ENCODE measurements around the gene SPOCK1.

The SPOCK1 gene

GRCh38 chr5:137446151-137446550, 53.0 kb downstream of the SPOCK1 start:
- no peak for FAIRE-seq
- no peak for DNase-seq (ENCODE audit: low spot score)

GRCh38 chr5:137442660-137443059, 56.5 kb downstream of the SPOCK1 start:
- FAIRE-seq (no peak), DNase-seq (ENCODE audit: low spot score) (no peak)

- DNase-seq (ENCODE audit: low spot score): no peak
- no peak for FAIRE-seq
Measured at GRCh38 chr5:137441476-137441875, 57.6 kb downstream of the SPOCK1 start.

GRCh38 chr5:137440795-137441194, 58.3 kb downstream of the SPOCK1 start:
- FAIRE-seq (no peak), DNase-seq (ENCODE audit: low spot score) (no peak)

GRCh38 chr5:137439645-137440044, 59.5 kb downstream of the SPOCK1 start:
- no peak for FAIRE-seq
- no peak for DNase-seq (ENCODE audit: low spot score)

- FAIRE-seq (no peak), DNase-seq (ENCODE audit: low spot score) (no peak)
Measured at GRCh38 chr5:137438932-137439331, 60.2 kb downstream of the SPOCK1 start.

GRCh38 chr5:137437774-137438173, 61.4 kb downstream of the SPOCK1 start:
- no peak for FAIRE-seq
- no peak for DNase-seq (ENCODE audit: low spot score)

- DNase-seq (ENCODE audit: low spot score): no peak
- FAIRE-seq: no peak
Measured at GRCh38 chr5:137433539-137433938, 65.6 kb downstream of the SPOCK1 start.

- FAIRE-seq: no peak
- DNase-seq (ENCODE audit: low spot score): no peak
Measured at GRCh38 chr5:137432376-137432775, 66.8 kb downstream of the SPOCK1 start.

- DNase-seq (ENCODE audit: low spot score) (no peak), FAIRE-seq (no peak)
Measured at GRCh38 chr5:137431051-137431450, 68.1 kb downstream of the SPOCK1 start.

GRCh38 chr5:137415231-137415681, 83.9 kb downstream of the SPOCK1 start:
- DNase-seq (ENCODE audit: low spot score) (peak; percentile 36), FAIRE-seq (no peak)

GRCh38 chr5:137414112-137414755, 84.9 kb downstream of the SPOCK1 start:
- DNase-seq (ENCODE audit: low spot score) (no peak), FAIRE-seq (no peak)

GRCh38 chr5:137412136-137412535, 87.0 kb downstream of the SPOCK1 start:
- DNase-seq (ENCODE audit: low spot score) (no peak), FAIRE-seq (no peak)

GRCh38 chr5:137410234-137411010, 88.7 kb downstream of the SPOCK1 start:
- no peak for DNase-seq (ENCODE audit: low spot score)
- no peak for FAIRE-seq

- no peak for FAIRE-seq
- no peak for DNase-seq (ENCODE audit: low spot score)
Measured at GRCh38 chr5:137409736-137410135, 89.4 kb downstream of the SPOCK1 start.

GRCh38 chr5:137407090-137407489, 92.0 kb downstream of the SPOCK1 start:
- FAIRE-seq (no peak), DNase-seq (ENCODE audit: low spot score) (no peak)

GRCh38 chr5:137405393-137405792, 93.7 kb downstream of the SPOCK1 start:
- FAIRE-seq: no peak
- no peak for DNase-seq (ENCODE audit: low spot score)

GRCh38 chr5:137403869-137404268, 95.3 kb downstream of the SPOCK1 start:
- DNase-seq (ENCODE audit: low spot score) (no peak), FAIRE-seq (no peak)

- DNase-seq (ENCODE audit: low spot score) (no peak), FAIRE-seq (no peak)
Measured at GRCh38 chr5:137402436-137403187, 96.5 kb downstream of the SPOCK1 start.

GRCh38 chr5:137401946-137402345, 97.2 kb downstream of the SPOCK1 start:
- DNase-seq (ENCODE audit: low spot score): no peak
- FAIRE-seq: no peak

GRCh38 chr5:137400571-137400970, 98.6 kb downstream of the SPOCK1 start:
- no peak for FAIRE-seq
- DNase-seq (ENCODE audit: low spot score): no peak

- FAIRE-seq (no peak), DNase-seq (ENCODE audit: low spot score) (no peak)
Measured at GRCh38 chr5:137399911-137400310, 99.2 kb downstream of the SPOCK1 start.
